AG08396 (cell line): ENCODE measurements around the gene DNAJC7.

Experiments
- DNase-seq: peaks from one replicate; pipeline ENCODE4 v3.0.0; 2012; ENCODE audit warnings: low spot score, mixed read lengths

The DNAJC7 gene

GRCh38 chr17:41975099-41976083 is 41.8 kb downstream of the DNAJC7 start:
- peak; percentile 64 for DNase-seq

DNA sequence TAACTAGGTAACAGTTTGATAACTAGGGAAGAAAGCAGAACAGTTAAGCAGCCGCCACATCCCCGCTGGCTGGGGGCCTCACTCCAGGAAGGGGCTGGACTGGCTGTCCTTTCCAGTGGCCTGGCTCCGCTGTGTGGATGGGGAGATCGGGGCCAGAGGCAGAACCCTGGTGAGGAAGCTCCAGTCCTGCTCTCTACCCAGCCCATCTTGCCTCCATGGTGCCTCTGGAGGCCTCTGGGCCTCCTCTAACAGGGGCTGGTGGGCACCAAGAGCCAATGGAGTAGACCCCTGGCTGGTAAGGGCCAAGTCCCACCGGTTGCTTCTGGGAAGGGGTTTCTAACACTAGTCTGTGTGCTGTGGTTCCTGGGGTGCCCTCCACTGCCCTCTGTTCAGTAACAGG is 42.6 kb downstream of the DNAJC7 start:
- no peak for DNase-seq

DNA sequence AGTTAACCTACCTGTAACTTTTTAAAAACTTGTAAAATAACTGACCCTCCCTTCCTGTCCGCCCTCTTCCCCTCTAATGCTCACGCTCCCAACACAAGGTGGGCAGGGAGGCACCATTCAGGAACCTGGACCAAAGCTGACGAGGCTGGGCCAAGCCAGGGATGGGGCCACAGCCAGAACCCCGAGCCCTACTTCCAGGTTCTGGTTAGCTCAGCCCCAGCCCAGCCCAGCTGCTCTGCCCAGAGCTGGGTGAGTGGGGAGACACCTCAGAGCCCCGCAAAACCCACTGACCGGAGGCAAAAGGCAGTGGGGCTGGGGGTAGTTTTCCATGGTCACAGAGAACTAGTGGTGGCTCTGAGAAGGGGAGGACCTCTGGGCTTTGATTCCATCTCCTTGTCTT is 43.2 kb downstream of the DNAJC7 start:
- DNase-seq = no peak

GRCh38 chr17:41973408-41973811 is 43.8 kb downstream of the DNAJC7 start:
- DNase-seq = no peak

GRCh38 chr17:41972571-41973407 is 44.5 kb downstream of the DNAJC7 start:
- DNase-seq = no peak

GRCh38 chr17:41971721-41972523 is 45.3 kb downstream of the DNAJC7 start:
- DNase-seq = no peak

DNA sequence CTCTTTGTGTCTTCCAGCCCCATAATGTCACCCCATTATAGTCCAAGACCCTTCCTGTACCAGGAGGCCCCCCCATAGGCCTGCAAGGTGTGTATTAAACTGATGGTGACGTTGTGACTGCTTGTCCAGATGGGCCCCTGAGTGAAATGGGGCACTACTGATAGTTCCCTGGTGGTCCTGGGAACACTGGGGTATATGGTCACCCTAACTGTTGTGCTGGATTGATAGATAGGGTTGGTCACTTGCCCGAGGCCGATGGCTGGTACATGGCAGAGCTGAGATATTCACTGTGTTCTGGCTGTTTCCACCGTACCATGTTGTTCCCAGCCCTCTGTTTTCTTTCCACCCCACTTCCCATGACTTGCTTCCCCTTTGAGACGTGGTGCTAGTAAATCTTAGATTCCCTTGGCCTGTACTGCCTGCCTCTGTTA is 46.3 kb downstream of the DNAJC7 start:
- DNase-seq = peak; percentile 2

- DNase-seq = no peak
Observed at GRCh38 chr17:41968676-41969075, 48.6 kb downstream of the DNAJC7 start.

GRCh38 chr17:41967921-41968578 is 49.2 kb downstream of the DNAJC7 start:
- peak; percentile 2 for DNase-seq

DNA sequence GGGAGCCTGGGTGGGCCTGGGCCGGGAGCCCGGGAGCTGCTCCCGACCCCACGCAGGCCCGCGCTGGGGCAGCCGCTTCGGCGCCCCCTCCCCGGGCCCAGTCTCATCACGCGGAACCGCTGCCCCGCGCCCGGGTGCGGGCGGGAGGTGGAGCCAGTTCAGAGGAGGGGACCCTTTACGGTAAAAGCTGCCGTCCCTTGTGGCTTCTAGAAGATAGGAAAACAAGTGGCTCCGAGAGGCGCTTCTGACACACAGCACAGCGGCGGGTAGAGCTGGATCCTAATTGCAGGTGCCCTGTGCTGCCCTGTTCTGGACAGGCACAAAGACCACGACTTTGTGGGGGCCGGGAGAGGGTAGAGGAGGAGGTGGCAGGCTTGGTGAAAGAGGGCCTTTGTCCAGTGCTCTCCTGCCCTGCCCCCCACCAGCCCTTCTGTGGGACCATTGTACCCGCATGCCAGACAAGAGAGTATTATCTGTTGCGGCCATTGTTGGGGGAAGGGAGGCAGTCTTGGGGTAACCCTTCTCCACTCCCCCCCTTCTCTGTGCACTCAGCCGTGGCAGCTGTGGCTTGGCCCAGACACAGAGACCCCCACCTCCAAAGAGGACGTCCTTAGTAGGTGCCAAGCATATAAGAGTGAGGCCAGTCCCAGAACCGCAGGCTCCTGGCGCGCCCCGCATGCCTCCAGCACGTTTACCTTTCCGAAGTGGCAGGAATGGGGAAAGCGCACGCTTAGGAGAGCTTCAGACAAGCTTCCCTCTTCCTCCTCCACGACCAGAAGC is 49.9 kb downstream of the DNAJC7 start:
- DNase-seq = no peak

DNA sequence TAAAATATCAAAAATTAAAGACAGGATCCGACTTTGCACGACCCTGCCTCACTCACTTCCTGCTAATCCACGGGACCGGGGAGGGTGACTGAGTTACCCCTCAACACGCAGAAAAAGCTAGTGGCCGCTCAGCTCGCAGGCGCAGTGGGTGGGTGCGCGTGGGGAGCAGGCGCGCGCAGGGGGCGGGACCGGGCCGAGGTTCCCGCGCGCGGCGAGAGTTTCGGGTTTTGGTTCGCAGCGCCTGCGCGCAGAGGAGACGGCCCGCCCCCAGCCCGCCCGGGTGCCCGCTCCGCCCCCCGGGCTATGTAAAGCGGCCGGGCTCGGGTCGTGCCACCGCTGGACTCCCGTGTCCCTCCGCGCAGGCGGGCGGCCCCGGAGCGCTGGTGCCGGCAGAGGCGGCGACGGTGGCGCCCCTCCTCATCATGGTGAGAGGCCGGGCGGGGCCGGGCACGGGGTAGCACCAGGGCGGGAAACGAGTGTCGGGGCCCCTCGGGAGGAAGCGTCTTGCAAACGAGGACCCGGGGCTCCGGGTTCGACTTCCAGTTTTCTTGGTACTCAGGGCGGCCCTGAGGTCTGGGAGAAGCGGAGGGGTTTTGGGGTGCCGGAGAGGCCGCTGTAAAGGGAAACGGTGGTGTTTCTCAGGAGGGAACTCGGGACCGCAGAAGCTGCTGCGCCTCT is 50.6 kb downstream of the DNAJC7 start, which contains the start of gene CNP:
CNP (plus strand) TSS at position 333 of the 678 bp plus-strand sequence; CDS start at position 423, 90 bp downstream.
- DNase-seq = peak; percentile 99

DNA sequence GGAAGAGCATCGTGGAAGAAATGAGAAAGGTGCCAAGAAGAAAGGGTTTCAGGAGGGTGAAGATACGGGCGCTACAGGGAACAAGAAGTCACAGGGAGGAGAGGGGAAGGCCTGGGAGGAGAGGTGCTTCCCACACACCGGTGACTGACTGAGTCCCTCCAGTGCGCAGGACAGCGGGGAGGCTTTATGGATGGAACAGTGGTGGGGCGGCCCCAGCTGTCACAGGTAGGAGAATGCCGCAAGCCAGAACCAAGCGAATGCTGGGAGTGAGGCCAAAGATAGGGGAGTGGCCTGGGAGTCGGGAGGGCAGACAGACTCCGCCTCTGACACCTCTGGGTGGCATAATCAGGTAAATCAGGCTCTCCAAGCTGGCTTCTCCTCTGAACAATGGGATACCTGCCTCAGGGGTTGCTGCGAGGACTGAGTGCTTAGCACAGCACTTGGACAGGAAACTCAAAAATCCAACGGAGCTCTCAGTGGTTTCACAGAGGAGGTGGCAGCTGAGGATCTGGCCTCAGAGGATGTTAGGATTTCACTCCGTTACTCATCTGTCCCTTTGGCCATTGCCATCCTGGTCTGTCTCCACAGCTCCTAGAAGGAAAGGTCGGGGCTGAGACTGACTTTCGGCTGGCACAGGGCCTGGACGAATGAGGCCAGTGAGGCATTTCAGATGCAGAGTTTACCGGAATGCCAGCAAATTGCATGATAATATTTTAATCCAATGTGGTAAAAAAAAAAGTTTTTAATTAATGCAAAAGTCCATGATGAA is 51.4 kb downstream of the DNAJC7 start:
- peak; percentile 51 for DNase-seq

- peak; percentile 80 for DNase-seq
Observed at GRCh38 chr17:41962768-41963434, 54.3 kb downstream of the DNAJC7 start.

GRCh38 chr17:41962111-41962510 is 55.1 kb downstream of the DNAJC7 start:
- DNase-seq = no peak

- peak; percentile 53 for DNase-seq
Observed at GRCh38 chr17:41959336-41960095, 57.7 kb downstream of the DNAJC7 start.

DNA sequence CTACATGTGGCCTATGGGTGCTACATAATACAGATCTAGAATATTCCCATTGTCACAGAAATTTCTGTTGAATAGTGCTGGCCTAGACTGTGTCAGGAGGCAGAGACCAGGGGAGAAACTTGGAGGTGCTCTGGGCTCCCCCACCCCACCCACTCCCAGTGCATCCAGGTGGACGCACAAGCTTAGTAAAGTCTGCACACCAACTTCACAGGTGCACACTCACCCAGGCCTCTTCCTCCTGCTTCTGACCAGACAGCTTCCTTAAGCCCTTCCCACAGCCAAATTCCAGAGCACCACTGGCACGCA is 58.3 kb downstream of the DNAJC7 start:
- no peak for DNase-seq

- no peak for DNase-seq
Observed at GRCh38 chr17:41957869-41958439, 59.3 kb downstream of the DNAJC7 start.
